Measurements from ENCODE around the gene MRNIP.

Gene MRNIP

GRCh38 chr5:179791881-179792611 is 66.6 kb downstream of the MRNIP start:
- TF ChIP-seq CTCF (IDR thresholded peaks at IDR 0.05) = no peak

GRCh38 chr5:179788193-179788854 is 70.3 kb downstream of the MRNIP start:
- TF ChIP-seq CTCF (IDR thresholded peaks at IDR 0.05) = no peak
